Liver (tissue), 9 donors: ENCODE data around the gene SYTL1. TPM values are rescaled to one million over a fixed set of nuclear protein-coding genes. Genes with fewer than 3 reads are reported as not detected.

Experiments
- DNase-seq: peaks from one replicate; pipeline ENCODE4 v3.0.0-alpha.2; 2017; ENCODE audit warnings: low spot score
- H3K27ac ChIP-seq, 2 donors: one replicate each; pipeline ENCODE4 v1.7.0; 2013; ENCODE audit warnings: inconsistent platforms in 2 of 2, low read length in 2 of 2, control low read depth in 1 of 2, low read depth in 1 of 2, mild to moderate bottlenecking in 1 of 2
- H3K27me3 ChIP-seq, 4 donors: one replicate each; pipeline versions ENCODE4 v1.6.1 to v1.7.0; 2013; ENCODE audit warnings: low read length in 3 of 4, inconsistent platforms in 1 of 4, mild to moderate bottlenecking in 1 of 4, moderate library complexity in 1 of 4; ENCODE audit not compliant: control insufficient read depth in 4 of 4, insufficient read depth in 4 of 4
- H3K36me3 ChIP-seq, 4 donors: one replicate each; pipeline versions ENCODE4 v1.6.1 to v1.7.0; 2013; ENCODE audit warnings: low read length in 3 of 4, mild to moderate bottlenecking in 3 of 4, low read depth in 1 of 4, moderate library complexity in 1 of 4; ENCODE audit not compliant: control insufficient read depth in 4 of 4, insufficient read depth in 3 of 4
- H3K4me1 ChIP-seq, 4 donors: one replicate each; pipeline versions ENCODE4 v1.6.1 to v1.7.0; 2013; ENCODE audit warnings: low read length in 3 of 4, mild to moderate bottlenecking in 3 of 4, moderate library complexity in 1 of 4; ENCODE audit not compliant: control insufficient read depth in 4 of 4, insufficient read depth in 4 of 4
- H3K4me3 ChIP-seq, 3 donors: one replicate each; pipeline versions ENCODE4 v1.6.1 to v1.7.0; 2013; ENCODE audit warnings: low read length in 3 of 3, control low read depth in 1 of 3, low read depth in 1 of 3, mild to moderate bottlenecking in 1 of 3
- H3K9ac ChIP-seq, 2 donors: one replicate each; pipeline ENCODE4 v1.7.0; 2013; ENCODE audit warnings: low read length in 2 of 2, mild to moderate bottlenecking in 2 of 2, moderate library complexity in 2 of 2, control low read depth in 1 of 2, low read depth in 1 of 2
- H3K9me3 ChIP-seq, 4 donors: one replicate each; pipeline versions ENCODE4 v1.6.1 to v1.7.0; 2013; ENCODE audit warnings: low read length in 3 of 4; ENCODE audit not compliant: control insufficient read depth in 4 of 4
- ATF3 ChIP-seq: IDR thresholded peaks from 2 replicates; pipeline ENCODE4 v1.6.1; 2016; ENCODE audit warnings: antibody characterized with exemption
- EGR1 ChIP-seq, 2 donors: IDR thresholded peaks; 2 replicates each; pipeline ENCODE4 v1.6.1; 2016 to 2018; ENCODE audit warnings: antibody characterized with exemption in 2 of 2, low read depth in 2 of 2
- FOXA1 ChIP-seq: IDR thresholded peaks from 2 replicates; pipeline ENCODE4 v1.6.1; 2016; ENCODE audit warnings: antibody characterized with exemption
- FOXA2 ChIP-seq: IDR thresholded peaks from 2 replicates; pipeline ENCODE4 v1.6.1; 2016; ENCODE audit warnings: antibody characterized with exemption
- GABPA ChIP-seq, 2 donors: IDR thresholded peaks in 1 of 2; conservative IDR thresholded peaks in 1 of 2; 2 replicates each; pipeline ENCODE4 v1.6.1; 2016; ENCODE audit warnings: antibody characterized with exemption in 2 of 2, mild to moderate bottlenecking in 1 of 2, moderate library complexity in 1 of 2
- HNF4A ChIP-seq, 2 donors: conservative IDR thresholded peaks; 2 replicates each; pipeline ENCODE4 v1.6.1; 2016; ENCODE audit warnings: antibody characterized with exemption in 2 of 2, mild to moderate bottlenecking in 2 of 2
- HNF4G ChIP-seq: IDR thresholded peaks from 2 replicates; pipeline ENCODE4 v1.6.1; 2016; ENCODE audit warnings: antibody characterized with exemption
- JUND ChIP-seq, 2 donors: IDR thresholded peaks; 2 replicates each; pipeline ENCODE4 v1.6.1; 2016; ENCODE audit warnings: antibody characterized with exemption in 2 of 2
- NR2F2 ChIP-seq: IDR thresholded peaks from 2 replicates; pipeline ENCODE4 v1.6.1; 2016; ENCODE audit warnings: antibody characterized with exemption
- RAD21 ChIP-seq, 2 donors: IDR thresholded peaks; 2 replicates each; pipeline ENCODE4 v1.6.1; 2016; ENCODE audit warnings: antibody characterized with exemption in 2 of 2, mild to moderate bottlenecking in 2 of 2
- REST ChIP-seq: IDR thresholded peaks from 2 replicates; pipeline ENCODE4 v1.6.1; 2016; ENCODE audit warnings: antibody characterized with exemption, mild to moderate bottlenecking
- RXRA ChIP-seq, 2 donors: IDR thresholded peaks; 2 replicates each; pipeline ENCODE4 v1.6.1; 2017 to 2018; ENCODE audit warnings: antibody characterized with exemption in 2 of 2, mild to moderate bottlenecking in 1 of 2
- TAF1 ChIP-seq: conservative IDR thresholded peaks from 2 replicates; pipeline ENCODE4 v1.6.1; 2016; ENCODE audit warnings: antibody characterized with exemption, mild to moderate bottlenecking
- YY1 ChIP-seq: IDR thresholded peaks from 2 replicates; pipeline ENCODE4 v1.6.1; 2016; ENCODE audit warnings: antibody characterized with exemption, mild to moderate bottlenecking
- ZBTB33 ChIP-seq: IDR thresholded peaks from 2 replicates; pipeline ENCODE4 v1.6.1; 2016; ENCODE audit warnings: antibody characterized with exemption
- WGBS: extraction: QIAGEN DNeasy Blood & Tissue Kit; methylation state at CpG from one replicate; pipeline ENCODE4 v1.1.7; 2013; 5-methylcytosine and 5-hydroxymethylcytosine counted together
- polyA plus RNA-seq, 2 donors: library from polyadenylated mRNA; stranded (reverse) in 1 of 2; unstranded in 1 of 2; fragments of 200-250 nt in 1 of 2; fragments of >200 nt in 1 of 2; fragmentation: Nextera tagmentation in 1 of 2; extraction: Ambion mirVana in 1 of 2; gene quantifications; one replicate each; pipeline versions ENCODE4 v1.2.1 to v1.2.3, GENCODE V29; 2013 to 2015
- total RNA-seq, 2 donors: library from RNA; depleted of rRNA; stranded (reverse); fragments of >200 nt; gene quantifications; one replicate each; pipeline ENCODE4 v1.2.3, GENCODE V29; 2014
- TF ChIP-seq, protein P1 (sequence below): fragments of 150-350 bp; IDR thresholded peaks from 2 replicates; pipeline ENCODE4 v1.5.1; 2017; ENCODE audit warnings: improper control_type of control experiment, low read depth, low read length; ENCODE audit not compliant: missing input control
- donor health status: healthy.
- donor health status: healthy.
- donor health status: healthy.
- donor health status: healthy.
- donor health status: healthy.

Gene SYTL1
- total and polyA plus RNA-seq, 4 donors: 0.73 to 3.9 (median 1.4) TPM

- Histone ChIP-seq H3K4me1 (peaks cover under 1 to 18% (median 8%) of the 10 kb centered on the region in 4 donors), H3K27ac (no peak overlapping the region), H3K9me3 (no peaks in the 10 kb centered on the region), H3K36me3 (no peaks in the 10 kb centered on the region), H3K9ac (no peak overlapping the region), H3K27me3 (no peaks in the 10 kb centered on the region), H3K4me3 (no peak overlapping the region)
- TF ChIP-seq JUND (IDR thresholded peaks at IDR 0.05) (no peak), HNF4G (no peak), HNF4A (conservative IDR thresholded peaks at IDR 0.05) (no peak), FOXA2 (no peak), GABPA (IDR thresholded peaks at IDR 0.05 in 1 of 2, conservative IDR thresholded peaks at IDR 0.05 in 1 of 2) (no peak), FOXA1 (no peak), ZBTB33 (no peak), REST (no peak), ATF3 (no peak), TAF1 (no peak), RAD21 (IDR thresholded peaks at IDR 0.05) (no peak), YY1 (no peak), EGR1 (IDR thresholded peaks at IDR 0.05; ENCODE audit: low read depth in 2 of 2) (no peak), NR2F2 (no peak)
- TF ChIP-seq, protein P1, sequence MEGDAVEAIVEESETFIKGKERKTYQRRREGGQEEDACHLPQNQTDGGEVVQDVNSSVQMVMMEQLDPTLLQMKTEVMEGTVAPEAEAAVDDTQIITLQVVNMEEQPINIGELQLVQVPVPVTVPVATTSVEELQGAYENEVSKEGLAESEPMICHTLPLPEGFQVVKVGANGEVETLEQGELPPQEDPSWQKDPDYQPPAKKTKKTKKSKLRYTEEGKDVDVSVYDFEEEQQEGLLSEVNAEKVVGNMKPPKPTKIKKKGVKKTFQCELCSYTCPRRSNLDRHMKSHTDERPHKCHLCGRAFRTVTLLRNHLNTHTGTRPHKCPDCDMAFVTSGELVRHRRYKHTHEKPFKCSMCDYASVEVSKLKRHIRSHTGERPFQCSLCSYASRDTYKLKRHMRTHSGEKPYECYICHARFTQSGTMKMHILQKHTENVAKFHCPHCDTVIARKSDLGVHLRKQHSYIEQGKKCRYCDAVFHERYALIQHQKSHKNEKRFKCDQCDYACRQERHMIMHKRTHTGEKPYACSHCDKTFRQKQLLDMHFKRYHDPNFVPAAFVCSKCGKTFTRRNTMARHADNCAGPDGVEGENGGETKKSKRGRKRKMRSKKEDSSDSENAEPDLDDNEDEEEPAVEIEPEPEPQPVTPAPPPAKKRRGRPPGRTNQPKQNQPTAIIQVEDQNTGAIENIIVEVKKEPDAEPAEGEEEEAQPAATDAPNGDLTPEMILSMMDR: no peak
- 91% methylated on average over 13 of the region's 13 CpGs for WGBS
- DNase-seq: no peak
Observed at GRCh38 chr1:27356277-27356618, 14.4 kb downstream of the SYTL1 start.

DNA sequence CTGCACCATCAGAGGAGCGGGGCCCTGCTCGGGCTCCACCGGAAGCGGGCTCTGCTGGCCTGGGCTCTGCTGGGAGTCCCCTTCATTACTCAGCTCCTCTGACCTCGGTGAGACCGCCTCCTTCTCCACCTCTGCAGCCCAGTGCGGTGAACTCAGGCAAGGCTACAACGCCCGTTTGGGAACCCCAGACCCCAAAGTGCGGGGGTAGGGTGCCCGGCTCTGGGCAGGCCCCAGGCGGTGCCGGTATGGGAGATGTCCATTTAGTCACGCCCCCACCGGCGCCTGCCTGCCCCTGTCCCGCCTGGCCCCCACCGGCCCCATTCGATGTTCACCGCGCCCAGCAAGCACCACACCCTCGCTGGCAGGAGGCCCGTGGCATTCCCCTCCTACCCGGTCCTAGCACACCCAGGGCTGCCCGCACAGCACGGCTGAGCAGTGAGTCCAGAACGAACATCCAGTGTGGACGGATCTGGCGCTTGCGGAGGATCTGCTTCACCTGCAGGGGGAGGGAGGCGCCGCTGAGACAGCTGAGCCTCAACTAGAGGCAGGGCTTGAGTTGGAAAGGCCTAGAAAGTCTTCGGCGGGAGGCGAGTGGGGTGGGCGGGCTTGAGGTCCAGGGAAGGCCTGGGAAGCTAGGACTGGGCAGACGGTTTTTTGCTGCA lies 14.9 kb downstream of the SYTL1 start:
- H3K27me3 ChIP-seq: no peaks in the 10 kb centered on the region
- no peak for DNase-seq
- 81% methylated on average over 37 of the region's 37 CpGs for WGBS
- no peak overlapping the region for H3K27ac ChIP-seq
- H3K9ac ChIP-seq: no peak overlapping the region
- peaks cover 0 to 12% (median 5%) of the 10 kb centered on the region in 4 donors for H3K4me1 ChIP-seq
- H3K4me3 ChIP-seq: no peak overlapping the region
- no peaks in the 10 kb centered on the region for H3K36me3 ChIP-seq
- H3K9me3 ChIP-seq: no peaks in the 10 kb centered on the region
- TF ChIP-seq HNF4G (no peak), YY1 (no peak), TAF1 (no peak), RXRA (IDR thresholded peaks at IDR 0.05) (no peak), ZBTB33 (no peak), GABPA (IDR thresholded peaks at IDR 0.05 in 1 of 2, conservative IDR thresholded peaks at IDR 0.05 in 1 of 2) (no peak), HNF4A (conservative IDR thresholded peaks at IDR 0.05) (no peak), RAD21 (IDR thresholded peaks at IDR 0.05) (no peak)
- TF ChIP-seq, protein P1: no peak
